GM18868 (cell line): Measurements from ENCODE around the gene CEP72.
"Not testable (repeated sequence)": the region's sequence is repeated elsewhere in the genome, so short reads cannot be mapped to it uniquely, and the experiment has no call there.

ENCODE experiments used
- ATAC-seq: cut with Tn5 transposase; IDR thresholded peaks from one replicate; pipeline ENCODE4 v1.9.1; 2021; ENCODE audit warnings: mild to moderate bottlenecking, moderate library complexity; ENCODE audit not compliant: unreplicated experiment

Gene CEP72

DNA sequence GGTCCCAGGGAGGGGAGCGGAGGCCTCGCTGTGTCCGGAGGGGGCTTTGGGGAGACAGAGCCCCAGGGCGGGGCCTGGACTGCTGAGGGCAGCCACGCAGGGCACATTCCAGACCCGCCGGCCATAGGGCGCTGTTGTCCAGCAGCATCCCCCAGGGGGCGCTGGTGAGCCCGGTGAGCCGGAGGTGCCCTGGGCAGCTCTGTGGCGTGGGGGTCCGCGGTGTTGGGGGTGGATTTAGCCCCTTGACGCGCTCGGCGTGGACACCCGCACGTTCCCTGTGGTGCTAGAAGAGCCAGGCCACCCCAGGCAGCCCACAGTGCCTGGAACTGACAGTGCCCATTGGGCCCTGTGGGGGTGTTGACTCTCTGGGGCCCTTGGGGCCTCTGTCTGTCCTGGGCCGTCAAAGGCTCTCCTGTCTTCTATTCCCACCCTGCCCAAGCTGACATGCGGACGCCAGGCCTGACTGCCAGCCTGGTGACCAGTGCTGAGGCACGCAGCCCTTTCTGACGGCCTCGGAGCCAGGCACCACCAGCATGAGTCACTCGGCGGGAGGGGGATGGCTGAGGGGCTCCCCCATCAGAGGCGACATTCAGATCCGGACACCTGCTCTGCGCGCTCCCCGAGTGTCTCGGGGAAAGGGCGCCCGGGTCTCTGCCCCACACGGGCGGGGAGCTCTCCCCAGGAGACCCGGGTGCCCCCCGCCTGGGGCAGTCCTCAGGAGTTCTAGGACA, 57.1 kb downstream of the CEP72 start:
- ATAC-seq = no peak

DNA sequence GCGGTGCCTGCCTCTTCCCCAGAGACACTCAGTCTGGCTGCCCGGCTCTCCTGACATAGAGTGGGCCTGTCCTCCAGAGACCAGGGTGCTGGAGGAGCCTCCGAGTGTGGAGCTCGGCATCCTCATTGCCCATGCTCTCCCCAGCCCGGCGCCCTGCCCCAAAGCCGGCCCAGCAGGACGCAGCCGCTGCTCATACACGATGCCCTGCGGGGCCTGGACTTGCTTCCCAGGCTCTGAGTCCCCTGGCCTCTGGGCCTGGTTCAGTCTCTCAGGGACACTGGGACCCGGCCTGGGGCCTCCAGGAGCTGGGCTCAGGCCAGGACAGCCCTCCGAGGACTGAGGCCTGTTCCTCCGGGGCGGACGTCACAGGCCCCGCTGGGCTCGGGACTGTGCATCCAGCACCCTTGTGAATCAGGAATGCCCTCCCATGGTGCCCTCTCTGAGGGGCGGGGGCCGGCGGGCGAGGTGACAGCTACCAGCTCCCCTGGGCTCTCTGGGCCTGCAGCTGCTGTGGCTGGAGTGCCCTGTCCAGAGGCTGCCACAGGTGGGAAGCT, 57.8 kb downstream of the CEP72 start:
- no peak for ATAC-seq

DNA sequence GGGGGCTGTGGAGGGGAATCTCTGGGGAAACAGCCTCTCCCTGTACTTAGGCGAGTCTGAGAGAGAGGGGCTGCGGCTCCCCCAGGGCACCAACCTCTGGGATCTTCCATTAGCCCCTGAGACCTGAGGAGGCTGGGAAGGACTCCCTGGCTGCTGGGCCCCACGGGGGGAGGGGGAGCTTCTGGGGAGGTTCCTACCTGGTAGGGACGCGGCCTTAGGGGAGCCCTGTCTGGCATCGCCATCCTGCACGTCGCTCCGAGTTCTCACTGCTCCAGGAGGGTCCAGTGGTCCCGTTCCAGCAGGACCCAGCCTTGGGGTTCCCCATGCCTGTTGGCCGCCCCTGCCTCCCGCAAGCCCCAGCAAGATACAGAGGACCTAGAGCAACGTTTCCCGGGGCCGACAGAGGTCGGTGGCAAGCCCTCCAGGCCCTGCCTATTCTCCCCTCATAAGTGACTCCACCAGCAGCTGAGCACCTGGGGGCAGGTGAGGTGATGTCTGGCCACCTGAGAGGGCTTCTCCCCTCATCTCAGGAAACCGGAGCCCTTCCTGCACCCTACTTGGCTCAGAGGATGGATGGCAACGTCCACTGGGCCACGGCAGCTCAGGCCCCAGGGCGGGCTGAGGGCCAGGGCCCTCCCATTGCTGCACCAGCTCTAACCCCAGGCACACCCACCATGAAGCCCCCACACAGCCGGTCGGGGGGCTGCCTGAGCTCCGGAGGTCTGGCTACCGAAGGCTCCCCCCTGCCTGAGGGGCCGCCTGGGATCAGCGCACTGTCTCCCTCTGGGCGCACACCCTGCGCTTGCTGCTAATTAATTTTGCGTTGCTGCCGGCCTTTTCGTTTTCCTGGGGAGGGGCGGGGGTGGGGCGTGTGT, 58.5 kb downstream of the CEP72 start:
- ATAC-seq = no peak

DNA sequence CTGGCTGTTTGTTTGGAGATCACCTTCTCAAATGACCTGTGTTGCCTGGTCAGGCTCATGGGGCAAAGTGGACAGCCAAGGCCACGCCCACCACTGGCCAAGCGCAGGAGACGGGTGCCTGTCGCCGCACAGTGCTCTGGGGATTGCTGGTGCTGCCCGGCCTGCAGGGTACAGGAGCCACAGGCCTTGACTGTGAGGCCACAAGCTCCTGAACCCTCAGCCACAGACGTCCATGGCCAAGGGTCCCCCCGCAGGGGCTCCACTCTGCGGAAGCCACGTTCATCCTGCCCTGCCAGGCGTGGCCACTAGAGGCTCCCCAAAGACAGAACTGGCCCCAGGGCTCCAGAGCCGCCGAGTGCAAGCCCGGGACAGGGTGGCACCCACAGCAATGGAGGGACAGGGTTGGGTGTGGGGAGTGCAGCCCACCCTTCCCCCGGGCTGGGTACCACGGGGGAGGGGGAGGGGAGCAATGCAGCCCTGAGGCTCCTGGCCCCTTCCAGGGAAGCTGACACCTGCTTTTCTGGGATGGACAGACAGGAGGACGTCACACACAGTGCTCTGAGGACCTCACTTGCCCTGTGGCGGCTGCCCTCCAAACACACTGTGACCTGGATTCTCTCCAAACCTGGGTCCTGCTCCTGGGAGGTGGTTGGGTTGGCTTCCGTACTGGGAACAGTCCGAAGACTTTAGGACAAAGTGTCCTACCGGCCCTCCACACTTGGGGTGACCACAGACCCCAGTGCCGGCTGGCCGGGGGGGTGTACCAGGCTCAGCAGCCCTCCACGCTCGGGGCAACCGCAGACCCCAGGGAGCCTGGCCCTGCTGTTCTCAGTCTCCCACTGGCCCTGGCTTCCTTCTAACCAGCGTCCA, 59.6 kb downstream of the CEP72 start:
- peak; percentile 75 for ATAC-seq

GRCh38 chr5:672329-673160, 60.4 kb downstream of the CEP72 start:
- no peak for ATAC-seq

GRCh38 chr5:673161-673830, 61.2 kb downstream of the CEP72 start:
- ATAC-seq = no peak

DNA sequence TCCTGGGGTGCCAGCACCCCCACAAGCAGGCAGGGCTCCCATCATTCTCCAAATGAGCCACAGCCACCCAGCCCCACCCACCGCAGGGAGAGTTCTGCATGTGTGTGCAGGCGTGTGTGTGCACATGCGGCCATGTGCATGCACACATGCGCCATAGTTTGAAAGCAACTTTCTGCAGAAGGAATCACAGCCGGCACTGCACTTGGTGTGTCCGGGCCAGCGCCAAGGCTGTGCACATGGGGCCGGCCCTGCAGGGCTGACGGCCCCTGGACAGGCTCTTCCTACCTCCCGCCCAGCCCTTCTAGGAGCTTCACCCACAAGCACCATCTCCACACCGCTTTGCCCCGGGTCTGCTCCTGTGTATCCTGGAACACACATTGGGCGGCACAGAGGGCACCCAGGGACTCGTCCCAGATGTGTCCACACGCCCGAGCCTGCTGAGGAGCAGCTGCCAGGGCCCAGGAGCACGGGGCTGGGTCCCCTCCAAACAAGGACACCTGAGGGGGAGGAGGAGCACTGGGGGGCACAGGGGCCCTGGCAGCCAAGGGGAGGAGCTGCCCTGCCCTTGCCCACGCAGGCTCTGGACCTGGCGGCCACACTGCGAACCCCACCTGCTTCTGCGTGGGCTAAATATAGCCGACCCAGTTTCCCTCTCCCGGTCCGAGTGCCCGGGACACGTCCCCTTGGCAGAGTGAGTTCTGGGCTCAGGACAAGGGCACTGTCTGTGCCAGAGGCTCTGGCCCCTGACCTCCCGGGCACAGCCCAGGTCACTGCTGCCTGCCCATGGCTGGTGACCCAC, 61.9 kb downstream of the CEP72 start:
- ATAC-seq = no peak

GRCh38 chr5:674630-675011, 62.5 kb downstream of the CEP72 start:
- ATAC-seq = no peak

- ATAC-seq = no peak
Observed at GRCh38 chr5:675111-675870, 63.2 kb downstream of the CEP72 start.

DNA sequence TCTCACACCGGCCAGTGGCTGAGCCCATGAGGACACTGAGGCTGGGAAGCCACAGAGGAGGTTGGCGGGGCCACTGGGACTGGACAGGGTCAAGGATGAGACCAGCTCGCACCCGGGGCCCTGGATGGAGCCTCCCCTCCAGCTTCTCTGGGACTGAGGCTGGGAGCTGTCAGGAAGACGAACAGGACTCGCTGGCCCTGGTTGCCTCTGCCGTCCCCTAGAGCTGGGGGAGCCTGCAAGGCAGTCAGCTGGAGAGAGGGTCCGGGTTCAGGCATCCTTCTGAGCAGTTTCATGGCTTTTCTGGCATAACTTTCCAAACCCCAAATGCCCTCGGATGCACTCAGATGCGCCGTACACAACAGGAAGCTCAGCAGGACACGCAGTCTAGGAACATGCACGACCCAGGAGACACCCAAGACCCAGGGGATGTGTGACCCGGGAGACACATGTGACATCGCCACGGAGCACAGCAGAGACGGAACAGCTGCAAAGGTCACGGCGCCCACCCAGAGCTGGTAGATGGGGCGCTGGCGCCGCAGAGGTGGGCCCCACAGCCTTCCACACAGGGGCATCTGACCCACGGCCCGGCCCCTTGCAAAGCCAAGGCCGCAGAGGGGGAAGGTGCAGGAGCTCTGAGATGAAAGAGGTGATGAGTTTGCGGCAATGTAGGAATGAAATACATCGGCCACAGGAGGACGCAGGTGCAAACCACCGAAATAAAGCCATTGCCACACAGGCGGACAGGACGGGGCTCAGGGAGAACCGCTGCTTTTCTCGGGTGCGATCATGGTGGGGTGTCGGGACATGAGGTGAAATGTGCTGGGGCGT, 63.9 kb downstream of the CEP72 start:
- no peak for ATAC-seq

GRCh38 chr5:676699-677076, 64.5 kb downstream of the CEP72 start:
- no peak for ATAC-seq

- no peak for ATAC-seq
Observed at GRCh38 chr5:677131-678101, 65.3 kb downstream of the CEP72 start.

DNA sequence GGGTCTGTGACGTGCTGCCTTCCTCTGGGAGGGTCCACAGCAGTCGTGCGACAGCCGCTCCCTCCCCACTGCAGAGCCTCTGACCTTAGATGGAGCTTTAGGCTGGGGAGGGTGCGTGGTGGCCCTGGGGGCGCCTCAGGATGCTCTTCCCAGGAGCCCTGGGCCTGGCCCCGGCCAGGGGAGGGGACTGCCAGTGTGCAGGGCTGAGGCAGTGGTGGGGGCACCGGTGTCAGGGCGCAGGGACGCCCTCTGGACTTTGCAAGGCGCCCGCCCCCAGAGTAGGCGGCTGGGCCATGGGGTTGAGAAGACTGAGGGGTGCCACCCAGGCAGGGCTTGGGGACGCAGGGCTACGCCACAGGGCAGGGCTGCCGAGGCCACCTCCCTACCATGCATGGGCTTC, 66.4 kb downstream of the CEP72 start:
- not testable (repeated sequence) for ATAC-seq

DNA sequence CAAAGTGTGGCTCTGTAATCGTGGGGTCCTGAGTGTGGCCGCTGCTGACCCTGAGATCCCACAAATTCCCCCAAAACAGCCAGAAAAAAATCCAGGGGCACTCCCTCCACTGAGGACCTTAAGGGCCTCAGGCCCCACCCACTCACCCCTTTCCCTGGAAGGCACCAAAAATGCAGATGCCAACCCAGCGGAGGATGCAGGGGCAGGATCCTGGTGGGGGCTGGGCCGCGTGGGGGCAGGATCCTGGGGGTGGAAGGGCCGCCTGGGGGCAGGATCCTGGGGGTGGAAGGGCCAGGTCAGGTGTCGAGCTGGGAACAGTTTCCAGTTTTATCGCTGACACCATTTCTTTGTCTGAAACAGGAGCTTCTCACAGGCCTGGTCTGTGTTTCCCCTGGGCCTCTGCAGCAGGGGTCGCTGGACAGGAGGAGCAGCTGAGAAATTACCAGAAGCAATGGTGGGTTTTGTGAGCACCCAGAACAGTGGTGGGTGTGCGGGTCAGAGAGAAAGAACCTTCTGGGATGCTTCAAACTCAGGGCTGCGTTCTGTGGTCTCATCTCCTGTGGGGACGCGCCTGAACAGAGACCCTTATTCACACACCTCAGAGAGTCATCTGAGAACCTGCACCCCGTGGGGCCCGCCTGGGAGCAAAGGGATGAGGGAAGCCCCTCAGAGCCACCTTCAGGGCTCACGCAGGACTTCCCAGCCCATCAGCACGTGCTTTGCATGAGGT, 67.2 kb downstream of the CEP72 start:
- ATAC-seq = not testable (repeated sequence)

DNA sequence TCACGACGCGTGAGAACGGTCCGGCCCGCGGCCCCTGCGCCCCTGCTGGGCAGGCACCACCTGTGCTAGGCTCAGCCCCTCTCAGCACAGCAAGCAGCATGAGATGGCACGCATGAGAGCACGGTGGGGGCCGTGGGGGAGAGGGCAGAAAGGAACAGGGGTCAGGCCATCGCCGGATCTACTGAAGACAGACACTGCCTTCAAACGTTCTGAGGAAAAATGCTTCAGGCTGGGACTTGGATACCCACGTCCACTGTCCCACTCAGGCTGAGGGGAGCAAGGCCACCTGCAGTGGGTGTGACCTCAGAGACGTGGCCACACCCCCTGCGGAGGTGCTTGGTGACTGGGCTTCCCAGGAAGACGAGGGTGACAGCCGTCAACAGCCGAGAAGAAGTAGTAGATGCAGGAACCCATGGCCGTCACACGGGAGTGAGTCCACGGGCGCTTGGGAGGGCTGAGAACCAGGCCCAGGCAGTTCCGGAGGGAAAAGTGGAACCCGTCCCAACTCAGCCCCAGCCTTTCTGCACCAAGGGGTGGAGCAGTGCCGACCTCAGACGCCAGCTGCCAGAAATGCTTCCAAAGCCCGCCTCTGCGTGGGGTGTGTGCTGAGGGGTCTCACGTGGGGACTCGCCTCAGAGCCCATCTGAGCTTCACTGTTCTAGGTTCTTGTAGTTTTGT, 68.1 kb downstream of the CEP72 start:
- not testable (repeated sequence) for ATAC-seq
